HG03066 (cell line): Measurements from ENCODE around the gene MRAS.

Experiments used
- ATAC-seq: cut with Tn5 transposase; IDR thresholded peaks from one replicate; pipeline ENCODE4 v1.9.1; 2021; ENCODE audit warnings: low read depth; ENCODE audit not compliant: unreplicated experiment

The MRAS gene

DNA sequence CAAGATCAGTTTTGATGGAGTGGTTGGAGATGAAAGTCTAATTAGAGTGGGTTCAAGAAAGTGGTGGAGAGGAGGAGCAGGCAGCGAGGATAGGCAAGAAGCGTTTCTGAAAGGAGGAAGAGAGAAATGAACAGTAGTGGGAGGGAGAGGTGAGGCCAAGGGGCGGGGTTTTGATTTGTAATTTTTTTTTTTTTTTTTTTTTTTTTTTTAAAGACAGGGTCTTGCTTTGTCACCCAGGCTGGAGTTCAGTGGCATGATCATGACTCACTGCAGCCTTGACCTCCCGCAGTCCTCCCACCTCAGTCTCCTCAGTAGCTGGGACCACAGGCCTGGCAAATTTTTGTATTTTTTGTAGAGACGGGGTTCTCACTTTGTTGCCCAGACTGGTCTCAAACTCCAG is 36.6 kb downstream of the MRAS start:
- ATAC-seq: no peak

- no peak for ATAC-seq
Observed at GRCh38 chr3:138389144-138389601, 40.8 kb downstream of the MRAS start.

- no peak for ATAC-seq
Observed at GRCh38 chr3:138389841-138390581, 41.6 kb downstream of the MRAS start.

DNA sequence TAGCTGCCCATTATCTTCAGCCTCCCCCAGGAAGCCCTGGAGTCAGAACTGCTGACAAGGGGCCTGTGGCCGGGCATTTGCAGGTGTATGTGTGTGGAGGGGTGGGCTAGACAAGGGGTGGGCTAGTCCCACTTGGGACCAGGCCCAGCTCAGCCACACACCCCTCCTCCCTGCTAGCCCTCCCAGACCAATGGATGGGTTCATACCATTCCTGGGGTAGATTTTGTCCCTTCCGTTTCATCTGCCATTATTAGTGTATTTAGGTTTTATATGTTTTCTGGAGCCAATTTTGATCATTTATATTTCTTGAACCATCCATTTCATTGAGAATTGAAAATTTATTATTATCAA is 42.2 kb downstream of the MRAS start:
- ATAC-seq: no peak

GRCh38 chr3:138394156-138394555 is 45.8 kb downstream of the MRAS start:
- ATAC-seq: no peak

DNA sequence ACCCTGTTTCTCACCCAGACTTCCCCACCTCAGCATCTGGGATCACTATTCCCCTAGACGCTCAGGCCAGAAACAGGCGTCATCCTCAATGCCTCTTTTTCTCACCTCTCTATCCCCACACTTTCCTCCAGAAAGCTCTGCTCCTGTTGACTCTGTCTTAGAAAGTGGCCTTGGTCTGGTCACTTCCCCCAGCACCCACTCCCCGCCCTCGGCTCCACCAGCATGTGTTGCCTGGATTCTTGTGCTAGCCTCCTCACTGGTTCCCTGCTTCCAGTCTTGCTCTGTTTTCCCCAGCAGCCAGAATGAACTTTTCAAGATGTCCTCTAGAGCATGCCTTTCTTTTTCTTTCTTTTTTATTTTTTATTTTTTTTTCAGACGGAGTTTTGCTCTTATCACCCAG is 46.3 kb downstream of the MRAS start:
- ATAC-seq: no peak

GRCh38 chr3:138395865-138396751 is 47.7 kb downstream of the MRAS start:
- ATAC-seq: no peak

- no peak for ATAC-seq
Observed at GRCh38 chr3:138396752-138397410, 48.5 kb downstream of the MRAS start.

DNA sequence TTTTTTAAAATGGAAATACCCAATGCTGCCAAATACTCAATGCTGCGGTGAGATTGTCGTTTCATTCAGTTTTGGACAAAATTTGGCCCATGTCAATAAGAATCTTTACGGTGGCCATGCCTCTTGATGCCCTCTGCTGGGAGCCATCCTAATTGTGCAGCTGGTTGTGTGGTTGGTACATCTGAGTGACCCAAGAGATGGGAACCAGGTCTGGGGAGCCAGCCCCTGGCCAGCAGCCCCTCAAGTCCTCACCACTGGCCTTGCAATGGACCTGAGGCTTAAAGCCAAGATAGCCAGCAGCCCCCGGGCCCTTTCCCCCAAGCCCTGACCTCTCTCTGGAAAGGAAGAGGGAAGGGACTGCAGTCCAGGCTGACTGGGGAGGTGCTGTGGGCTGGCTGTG is 49.6 kb downstream of the MRAS start:
- ATAC-seq: no peak

- ATAC-seq: no peak
Observed at GRCh38 chr3:138398791-138399575, 50.6 kb downstream of the MRAS start.

GRCh38 chr3:138399766-138400165 is 51.4 kb downstream of the MRAS start:
- ATAC-seq: no peak

- no peak for ATAC-seq
Observed at GRCh38 chr3:138400651-138401070, 52.3 kb downstream of the MRAS start.

GRCh38 chr3:138401834-138402233 is 53.5 kb downstream of the MRAS start:
- ATAC-seq: no peak

DNA sequence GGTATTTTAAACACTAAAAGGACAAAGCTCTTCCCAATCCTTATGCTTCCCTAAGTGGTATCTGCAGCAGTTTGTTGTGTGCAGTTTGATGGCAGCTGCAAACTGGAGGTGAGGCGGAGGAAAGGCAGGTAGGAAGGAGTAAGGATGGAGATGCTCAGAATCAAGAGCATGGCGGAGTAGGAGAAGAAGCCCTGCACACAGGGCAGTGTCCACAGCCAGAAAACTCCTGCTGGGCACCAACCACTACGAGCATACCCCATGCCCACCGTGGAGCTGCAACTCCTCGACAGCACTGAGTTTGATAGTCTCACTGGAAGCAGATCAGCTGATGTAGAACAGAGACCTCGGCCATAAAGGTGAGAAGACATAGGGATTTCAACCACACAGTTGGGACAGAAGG is 55.7 kb downstream of the MRAS start:
- no peak for ATAC-seq

DNA sequence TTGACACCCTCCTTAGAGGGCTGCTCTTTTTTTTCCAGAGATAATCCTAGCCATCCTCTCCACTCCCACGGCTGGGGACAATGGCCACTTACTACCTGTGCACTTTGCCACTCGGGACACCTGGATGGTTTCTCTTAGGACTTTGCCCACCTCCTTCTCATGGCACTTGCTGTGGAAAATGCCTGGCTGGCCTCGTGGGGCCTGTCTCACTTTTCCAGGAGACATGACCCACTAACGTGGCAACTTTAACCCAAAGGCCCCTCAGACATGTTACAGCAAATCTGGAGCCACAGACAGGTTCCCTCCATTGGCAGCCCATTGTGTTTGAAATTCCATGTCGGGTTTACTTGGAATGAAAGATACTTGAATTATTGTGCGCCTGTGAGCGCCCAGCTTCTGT is 56.6 kb downstream of the MRAS start:
- ATAC-seq: no peak

DNA sequence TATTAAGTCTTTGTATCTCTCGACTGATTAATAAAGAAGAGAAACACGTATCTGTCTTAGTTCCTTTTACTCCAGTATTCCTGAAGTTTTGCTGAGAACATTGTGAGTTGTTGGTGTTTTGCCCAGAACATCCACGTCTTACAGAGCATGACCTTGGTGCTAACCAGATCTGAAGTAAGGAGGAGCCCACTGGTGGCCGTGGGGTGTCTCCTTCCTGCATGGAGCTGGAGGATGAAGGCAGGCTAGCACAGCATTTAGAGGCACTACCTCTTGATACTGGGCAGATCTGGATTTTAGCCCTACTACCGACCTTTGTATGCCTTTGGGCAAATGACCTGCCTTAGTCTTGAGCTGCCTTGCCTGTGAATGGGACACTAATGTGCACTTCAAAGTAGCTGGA is 57.1 kb downstream of the MRAS start:
- no peak for ATAC-seq

GRCh38 chr3:138406606-138407005 is 58.2 kb downstream of the MRAS start:
- no peak for ATAC-seq

- no peak for ATAC-seq
Observed at GRCh38 chr3:138407236-138407907, 59.0 kb downstream of the MRAS start.

GRCh38 chr3:138408751-138409570 is 60.6 kb downstream of the MRAS start:
- ATAC-seq: no peak
